ENCODE data around the gene FAM163B.

- no peak for TF ChIP-seq CTCF (optimal IDR thresholded peaks at IDR 0.05 in 1 of 3, IDR thresholded peaks at IDR 0.05 in 1 of 3, conservative IDR thresholded peaks at IDR 0.05 in 1 of 3; ENCODE audit: extremely low read depth in 1 of 3, insufficient read depth in 2 of 3, low read length in 3 of 3)
- TF ChIP-seq EZH2 (IDR thresholded peaks at IDR 0.05; ENCODE audit: low read length) = no peak
These were observed 28.8 kb downstream of the FAM163B start for GRCh38 chr9:133580419-133580738.

Measured in keratinocyte (primary cell).